HG02938 (cell line): ENCODE measurements around the gene HIVEP3.

Experiments used
- ATAC-seq: cut with Tn5 transposase; IDR thresholded peaks from one replicate; pipeline ENCODE4 v1.9.1; 2021; ENCODE audit warnings: mild to moderate bottlenecking, moderate library complexity; ENCODE audit not compliant: unreplicated experiment

HIVEP3 gene

DNA sequence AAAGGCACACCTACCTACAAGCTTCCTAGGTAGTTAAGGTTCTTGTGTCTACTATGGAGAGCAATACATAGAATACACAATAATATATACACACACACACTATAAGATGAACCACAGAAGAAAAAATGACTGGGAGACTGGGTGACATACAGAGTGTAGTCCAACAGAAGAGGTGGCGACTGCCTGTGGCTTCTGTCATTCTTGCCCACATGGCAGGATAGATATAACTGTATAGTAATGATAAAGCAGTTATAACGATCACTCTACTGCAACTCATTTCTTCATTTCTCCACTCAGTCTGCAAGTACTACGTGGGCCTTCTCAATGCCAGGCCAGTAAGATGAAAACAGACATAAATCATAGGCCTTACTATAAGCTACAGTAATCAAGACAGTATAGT lies 320.4 kb downstream of the HIVEP3 start:
- ATAC-seq = no peak

DNA sequence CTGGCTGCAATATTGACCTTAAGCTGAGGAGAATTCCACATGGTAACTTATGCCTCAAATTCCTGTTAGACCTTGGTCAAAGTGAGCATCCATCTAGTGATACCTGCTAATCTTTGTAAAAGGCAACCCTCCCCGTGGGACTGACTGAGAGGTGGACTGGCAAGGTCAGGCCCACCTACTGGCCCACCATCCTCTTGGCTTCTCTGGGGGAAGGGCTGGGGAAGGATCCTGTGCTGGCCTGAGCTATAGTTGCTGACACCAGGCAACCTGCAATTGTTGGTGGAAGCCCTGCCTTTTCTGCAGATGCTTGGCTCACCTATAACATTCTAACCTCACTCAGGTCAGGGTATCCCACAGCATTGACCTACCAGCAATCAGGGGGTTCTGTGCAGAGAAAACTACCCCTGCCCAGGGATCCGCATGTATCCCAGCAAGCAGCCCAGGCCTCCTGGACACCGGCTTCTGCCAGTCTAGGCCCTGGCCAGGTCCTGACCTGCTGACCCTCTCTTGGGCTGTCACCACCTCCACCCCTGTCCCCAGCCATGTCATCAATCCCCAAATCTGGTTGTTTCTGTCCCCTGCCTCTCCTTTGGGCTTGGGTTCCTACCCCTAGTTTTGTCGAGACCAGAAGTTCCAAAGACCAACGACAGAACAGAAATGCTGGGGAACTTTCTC lies 326.1 kb downstream of the HIVEP3 start:
- ATAC-seq = no peak

DNA sequence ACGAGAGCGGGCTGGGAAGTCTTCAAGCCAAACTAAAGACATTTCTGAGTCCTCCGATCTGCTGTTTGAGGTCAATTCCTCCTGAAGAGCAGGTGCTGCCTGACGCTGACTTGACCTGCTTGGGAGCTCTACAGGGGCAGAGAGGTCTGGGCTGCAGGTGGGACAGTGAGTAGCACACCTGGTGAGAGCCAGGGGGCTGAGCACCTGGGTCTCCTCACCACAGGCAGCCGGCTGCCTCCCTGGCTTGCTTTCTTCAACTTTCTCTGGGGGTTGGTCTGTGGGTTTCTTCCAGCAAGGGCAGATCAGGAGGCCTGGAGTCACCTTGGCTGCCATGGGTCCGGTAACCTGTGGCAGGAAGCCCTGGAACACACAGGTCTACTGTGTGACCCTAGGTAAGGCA lies 326.8 kb downstream of the HIVEP3 start:
- no peak for ATAC-seq

DNA sequence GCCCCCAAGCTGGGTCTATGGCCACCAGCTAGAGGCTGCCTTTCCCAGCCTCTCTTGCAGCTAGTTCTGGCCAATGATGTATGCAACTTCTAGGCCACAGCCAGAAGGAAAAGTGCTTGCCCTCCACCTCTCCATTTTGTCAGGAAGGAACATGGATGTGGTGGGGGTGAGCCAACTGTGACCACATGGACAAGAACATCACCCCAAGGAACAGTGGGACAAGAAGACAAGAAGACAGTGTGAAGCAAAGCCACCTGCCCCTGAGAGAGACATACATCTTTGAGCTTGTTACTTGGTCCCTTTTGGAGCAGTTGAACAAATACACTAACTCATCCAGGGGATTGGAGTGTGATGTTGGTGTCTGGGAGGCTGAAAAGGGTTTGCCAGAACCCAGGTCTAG lies 328.4 kb downstream of the HIVEP3 start:
- ATAC-seq = no peak

DNA sequence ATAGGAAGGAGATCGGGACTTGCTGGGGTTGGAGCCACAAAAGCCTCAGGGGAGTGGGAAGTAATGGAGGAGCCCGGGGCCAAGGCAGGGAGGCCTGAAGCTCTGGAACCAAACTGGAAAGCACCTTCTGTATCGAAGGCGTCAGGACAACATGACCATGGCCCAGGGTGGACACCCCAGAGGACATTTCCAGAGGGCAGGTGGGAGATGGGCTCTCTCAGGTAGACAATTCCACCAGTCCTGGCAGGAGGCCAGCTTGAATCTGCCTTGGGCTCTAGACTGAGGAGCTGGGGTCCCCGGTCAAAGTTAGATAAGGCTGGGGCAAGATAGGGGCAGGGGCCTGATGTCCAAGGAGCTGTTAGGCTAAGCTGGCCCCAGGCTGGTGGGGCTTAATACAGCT lies 329.3 kb downstream of the HIVEP3 start:
- no peak for ATAC-seq

DNA sequence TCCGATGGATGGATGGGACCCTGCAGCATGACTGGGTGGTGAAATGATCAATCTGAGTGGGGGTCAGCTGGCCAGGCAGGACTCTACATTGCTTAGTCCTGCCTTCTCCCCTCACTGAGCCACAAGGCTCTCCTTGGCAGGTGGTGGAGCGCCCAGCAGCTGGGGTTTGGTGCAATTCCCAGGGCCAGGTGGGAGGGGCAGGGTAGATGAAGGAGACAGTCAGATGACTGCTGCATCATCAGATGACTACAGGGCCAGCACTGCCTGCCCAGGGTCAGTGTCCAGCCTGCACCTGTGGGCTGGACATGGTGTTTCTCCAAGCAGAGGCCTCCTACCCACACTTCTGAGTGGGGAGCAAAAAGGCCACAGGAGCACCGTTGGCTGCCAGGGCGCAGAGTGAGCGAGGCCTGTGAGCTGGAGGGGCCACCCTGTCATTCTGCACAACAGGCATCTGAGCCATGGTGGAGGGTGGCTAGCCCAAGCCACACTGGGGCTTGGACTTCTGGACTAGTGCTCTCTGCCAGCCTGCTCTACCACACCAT lies 330.3 kb downstream of the HIVEP3 start:
- ATAC-seq = no peak

DNA sequence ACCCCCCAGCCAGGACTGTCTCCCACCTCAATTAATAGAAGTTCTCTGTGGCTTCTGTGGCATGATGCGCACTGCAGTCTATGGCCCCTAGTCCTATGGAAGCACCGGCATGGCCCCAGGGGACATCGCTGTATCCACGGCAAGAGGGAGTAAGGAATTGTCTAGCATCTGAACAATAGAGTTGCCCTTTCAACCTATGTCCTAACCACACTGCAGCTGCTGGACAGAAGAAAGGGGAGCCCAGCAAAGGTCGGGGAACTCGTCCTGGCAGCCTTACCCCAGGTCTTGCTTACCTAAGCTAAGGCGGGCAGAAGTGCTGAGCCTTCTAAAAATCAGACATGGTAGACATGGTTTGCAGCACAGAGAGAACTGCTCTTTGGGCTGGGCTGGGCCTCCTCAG lies 330.9 kb downstream of the HIVEP3 start:
- ATAC-seq = no peak

DNA sequence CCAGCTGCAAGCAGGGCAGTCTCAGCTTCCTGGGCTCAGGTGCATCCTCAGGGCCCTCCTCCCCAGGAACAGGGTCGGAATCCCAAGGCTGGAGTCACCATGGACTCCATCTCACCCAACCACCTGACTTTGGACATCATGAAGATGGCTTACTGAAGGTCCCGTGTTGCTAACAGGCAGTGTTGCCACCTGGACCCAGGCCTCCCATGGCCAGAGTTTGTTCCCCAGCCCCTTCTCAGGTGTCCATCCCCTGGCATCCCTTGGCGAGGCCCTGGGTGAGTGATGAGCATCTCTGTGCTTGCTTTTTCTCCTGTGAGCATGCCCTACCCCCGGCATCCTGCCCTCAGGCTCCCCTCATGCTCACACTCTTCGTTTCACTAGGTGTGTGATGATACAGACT lies 332.5 kb downstream of the HIVEP3 start:
- no peak for ATAC-seq

DNA sequence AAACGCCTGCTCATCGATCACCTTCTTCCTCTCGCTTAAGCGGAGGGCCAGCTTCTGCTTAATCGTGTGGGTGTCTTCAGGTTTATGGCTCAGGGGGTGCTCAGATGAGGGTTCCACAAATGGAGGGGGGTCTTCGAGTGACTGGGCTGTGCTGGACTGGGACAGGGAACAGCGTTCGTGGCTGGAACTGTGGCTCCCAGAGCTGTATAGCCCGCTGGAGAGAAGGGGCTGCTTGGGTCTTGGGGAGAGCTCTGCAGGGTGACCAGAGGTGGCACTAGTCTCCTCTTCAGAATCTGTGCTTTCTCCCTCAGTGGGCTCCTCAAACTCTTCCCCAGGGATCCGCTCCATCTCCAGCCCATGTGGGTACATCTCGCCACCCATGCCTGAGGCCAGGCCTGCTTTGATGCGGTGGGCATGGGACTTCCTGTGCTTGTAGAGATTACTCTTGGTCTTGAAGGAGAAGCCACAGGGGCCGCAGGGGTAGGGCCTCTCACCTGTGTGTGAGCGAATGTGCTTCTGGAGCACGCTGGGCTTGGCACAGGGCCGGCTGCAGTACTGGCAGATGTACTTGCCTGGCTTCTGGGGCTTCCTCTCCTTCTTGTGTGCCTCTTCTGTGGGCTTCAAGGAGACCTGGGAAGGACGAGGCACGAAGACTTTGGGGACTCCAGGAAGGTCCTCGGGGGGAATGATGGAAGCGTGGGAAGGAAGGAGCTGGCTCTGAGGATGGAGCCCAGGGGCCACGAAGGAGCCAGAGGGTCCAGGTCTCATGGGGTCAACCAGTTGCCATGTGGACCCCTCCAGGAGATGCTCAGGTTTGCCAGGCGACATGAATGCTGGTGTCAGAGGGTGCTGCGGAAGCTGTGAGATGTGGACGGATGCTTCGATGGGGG lies 334.8 kb downstream of the HIVEP3 start:
- ATAC-seq = no peak

DNA sequence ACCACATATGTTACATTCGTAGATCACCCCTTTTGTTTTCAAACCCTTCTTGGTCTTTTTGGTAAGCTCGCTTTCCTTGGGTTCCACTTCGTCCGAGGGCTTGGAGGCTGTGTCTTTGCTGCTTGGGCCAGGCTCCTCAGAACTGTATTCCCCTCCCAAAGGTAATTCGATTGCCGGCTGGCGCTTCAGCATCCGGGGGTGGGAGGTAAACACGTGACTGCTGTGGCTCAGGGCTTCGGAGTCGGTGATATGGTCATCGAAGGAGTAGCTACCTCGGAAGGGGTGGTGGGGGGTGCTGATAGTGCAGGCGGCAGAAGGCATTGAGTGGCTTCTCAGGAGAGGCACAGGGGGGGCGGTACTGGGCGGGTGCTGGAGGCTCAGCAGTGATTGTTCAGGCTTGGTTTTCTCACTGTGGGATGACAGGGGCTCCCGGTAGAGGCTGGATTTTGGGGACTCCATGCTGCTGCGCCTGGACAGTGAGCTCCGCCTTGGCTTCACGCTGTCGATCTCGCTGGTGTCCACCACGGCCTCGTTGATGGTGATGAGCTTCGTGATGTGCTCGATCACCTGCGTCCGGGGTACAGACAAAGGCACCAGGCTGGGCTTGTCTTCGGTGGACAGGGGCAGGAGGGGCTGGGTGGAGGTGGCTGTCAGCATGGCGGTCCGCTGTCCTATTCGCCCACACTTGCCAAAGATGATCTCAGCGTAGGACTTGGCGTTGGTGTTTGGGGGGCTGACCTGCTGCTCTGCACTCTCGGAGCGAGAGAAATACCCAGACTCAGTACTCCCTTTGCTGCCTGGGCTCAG lies 335.7 kb downstream of the HIVEP3 start:
- ATAC-seq = no peak

DNA sequence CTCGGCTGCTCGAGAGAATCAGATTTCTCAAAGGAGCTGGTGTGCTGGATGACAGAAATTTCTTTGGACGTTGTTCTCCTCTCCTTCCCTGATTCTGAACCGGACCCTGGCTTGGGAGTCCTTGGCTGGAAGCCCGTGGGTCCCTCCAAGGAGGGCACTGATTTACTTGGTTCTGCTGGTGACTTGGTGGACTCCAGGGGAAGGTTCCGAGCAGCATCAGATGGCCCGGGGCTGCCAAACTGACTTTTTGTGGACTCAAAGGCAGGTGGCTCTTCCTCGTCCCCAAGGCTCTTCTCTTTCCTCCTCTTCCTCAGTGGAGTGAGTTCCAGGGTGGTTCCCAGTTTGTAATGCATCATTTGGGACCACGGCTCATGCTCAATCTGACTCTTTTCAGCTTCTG lies 336.4 kb downstream of the HIVEP3 start:
- no peak for ATAC-seq

DNA sequence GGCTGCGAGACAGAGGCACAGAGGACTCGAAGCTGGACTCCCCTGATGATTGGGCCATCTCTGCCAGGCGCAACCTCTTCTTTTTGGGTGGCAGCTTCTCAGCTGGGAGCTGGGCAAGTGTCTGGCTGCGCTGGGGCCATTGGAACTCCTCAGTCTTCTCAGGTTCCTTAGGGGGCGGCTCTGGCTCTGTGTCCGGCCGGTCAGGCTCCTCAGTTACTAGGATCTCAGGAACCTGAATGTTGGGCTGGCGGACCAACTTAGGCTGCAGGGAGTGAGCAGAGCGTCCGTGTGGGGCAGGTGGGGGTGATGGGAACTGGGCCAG lies 336.8 kb downstream of the HIVEP3 start:
- ATAC-seq = no peak

DNA sequence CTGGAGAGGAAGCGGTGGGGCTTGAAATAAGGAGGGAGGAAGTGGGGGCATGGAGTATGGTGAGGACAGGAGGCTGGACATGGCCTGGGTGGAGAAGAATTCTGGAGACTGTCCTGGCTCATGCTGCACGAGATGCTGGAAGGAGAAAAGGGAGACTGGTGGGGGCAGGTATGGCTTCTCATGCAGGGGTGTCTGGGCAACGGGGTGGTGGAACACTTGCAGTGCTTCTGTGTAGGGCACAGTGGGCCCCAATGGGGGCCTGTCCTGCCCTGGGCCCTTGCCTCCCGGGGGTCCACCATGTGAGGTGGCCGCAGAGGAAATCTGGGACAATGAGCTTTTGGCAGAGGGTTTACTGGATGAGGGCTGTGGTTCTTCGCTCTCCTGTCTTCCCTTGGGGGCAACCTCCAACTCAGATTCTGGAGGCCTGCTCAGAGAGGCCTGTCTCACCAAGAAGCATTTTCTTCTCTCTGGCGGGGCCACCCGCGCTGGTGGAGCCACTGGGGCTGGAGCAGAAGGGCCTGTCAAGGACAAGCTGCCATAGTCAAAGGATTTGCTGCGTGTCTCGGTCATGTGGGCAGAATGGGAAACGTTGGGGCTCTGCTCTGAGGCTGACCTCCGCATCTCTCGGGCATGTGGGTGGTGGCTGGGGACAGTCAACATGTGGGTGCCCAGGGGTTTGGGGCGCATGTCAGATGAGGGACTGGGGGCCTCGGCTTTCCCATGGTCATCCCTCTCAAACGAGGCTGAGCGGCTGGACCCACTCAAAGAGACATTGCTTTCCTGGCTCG lies 337.3 kb downstream of the HIVEP3 start:
- no peak for ATAC-seq

DNA sequence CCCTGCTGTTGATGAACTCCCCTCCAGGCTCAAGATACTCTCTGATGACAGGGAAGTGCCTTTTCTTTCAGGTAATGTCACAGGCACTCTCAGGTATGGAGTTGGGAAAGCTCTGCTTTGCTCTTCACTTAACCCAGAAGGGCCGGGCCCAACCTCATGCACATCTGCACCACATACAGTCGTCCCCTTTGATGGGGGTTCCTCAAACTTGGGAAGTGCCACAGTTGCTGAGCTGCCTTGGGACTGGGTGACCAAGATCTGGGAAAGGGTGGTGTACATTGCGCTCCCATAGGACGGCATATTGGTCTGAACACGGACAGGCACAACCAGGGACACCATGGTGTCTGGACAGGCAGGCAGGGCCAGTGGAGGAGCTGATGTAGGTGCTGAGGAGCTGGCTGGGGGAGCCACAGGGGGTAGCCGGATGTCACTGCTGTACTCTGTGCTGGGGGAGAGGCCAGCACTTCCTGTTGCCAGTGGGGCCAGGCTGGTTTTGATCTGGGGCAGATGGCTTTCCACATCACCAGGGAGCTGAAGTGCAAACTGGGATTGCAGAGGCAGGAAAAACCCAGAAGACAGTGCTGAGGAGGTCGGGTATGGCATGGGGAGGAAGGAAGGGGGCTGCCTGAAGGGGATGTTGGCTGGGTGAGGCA lies 338.1 kb downstream of the HIVEP3 start:
- no peak for ATAC-seq

DNA sequence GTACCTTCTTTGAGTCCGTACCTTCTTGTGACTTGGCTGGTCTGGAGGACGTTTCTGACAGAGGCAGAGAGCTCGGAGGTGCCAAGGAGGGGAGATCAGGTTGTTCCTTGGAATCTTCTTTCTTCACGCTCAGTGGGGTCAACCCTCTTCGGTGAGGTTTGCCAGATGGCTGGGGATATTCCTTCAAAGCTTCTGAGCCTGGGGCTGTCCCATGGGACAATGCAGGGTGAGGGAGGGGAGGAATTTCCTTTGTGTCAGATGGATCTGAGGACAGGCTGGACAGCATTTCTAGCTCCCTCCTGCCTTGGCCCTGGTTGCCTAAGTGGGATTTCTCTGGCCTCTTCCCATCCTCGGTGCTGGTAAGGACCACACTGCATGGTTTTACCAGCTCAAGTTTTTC lies 338.7 kb downstream of the HIVEP3 start:
- no peak for ATAC-seq

DNA sequence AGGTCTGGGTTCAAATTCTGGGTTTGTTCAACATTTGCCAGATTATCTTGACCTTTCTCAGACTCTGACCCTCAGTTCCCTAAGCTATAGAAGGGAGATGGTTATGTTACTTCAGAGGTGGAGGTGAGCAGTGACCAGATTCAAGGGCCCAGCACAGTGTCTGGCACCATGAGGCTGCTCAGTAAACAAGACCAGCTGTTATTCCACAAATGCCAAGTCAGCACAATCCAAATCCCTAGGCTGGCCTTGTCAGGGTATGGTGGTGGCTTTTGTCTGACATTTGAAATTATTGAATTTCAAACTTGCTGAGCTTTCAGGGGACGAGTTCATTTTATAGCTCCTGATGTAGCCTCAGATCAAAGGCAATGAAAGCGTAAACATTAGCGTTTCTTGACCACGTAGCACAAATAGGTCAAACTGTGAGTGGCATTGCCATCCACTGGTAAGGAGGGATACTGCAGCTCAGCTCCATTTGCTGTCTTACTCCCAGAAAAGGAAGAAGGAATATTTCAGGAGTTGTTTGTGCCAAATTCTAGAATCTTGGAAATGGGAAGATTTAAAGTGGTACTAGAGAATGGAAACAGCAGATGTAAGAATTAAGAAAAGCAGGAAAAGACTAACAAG lies 339.9 kb downstream of the HIVEP3 start:
- ATAC-seq = no peak

DNA sequence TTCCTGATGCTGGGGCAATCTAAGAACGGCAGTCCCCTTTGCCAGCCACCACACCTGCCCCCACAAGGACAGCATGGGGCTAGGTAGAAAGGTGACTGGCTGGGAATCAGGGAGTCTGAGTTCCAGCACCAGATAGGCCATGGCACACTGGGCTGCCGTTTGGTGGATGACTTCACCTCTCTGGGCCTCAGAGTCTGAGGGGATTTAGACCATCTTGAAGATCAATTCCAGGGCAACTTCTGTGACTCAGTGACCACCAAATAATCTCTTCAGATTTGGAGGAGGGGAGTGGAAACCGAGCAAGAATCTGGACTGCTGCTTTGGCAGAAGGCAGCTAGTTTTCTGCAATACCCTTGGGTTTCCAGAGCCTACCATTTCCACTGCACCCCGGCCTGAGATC lies 342.1 kb downstream of the HIVEP3 start:
- ATAC-seq = no peak

DNA sequence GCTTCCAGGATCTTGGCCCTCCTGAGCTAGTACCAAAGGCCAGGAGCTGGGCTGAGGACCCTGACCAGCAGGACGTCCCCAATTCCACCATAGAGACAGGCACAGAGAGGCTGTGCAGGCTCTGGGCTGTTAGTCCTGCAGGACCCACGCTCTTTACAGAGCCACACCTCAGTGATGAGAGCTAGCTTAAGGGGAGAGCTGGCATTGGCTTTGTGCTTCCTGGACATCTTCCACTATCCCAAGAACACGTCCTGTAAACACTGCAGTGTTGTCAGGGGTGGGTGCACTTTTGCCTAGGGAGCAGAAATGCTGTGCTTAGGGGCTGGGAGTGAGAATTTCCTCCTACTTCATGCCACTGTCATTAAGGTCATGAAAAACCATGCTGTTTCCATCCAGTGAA lies 342.5 kb downstream of the HIVEP3 start:
- ATAC-seq = no peak

DNA sequence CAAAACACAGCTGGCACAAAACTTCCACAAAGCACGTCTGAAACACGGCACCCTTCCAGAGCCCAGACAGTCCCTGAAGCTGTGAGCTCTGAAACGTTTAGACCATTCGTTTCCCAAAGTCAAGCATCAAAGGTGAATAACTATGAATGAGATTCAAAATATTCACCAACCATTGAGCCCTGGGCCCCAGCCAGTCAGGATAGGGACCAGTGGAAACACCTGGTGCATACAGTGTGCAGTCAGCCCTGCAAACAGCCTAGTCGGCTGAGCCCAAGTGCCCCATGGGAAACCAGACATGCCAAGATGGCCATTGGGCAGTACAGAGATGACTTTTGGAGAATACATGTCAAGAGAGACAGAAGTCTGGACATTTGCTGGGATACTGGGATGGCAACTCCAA lies 343.9 kb downstream of the HIVEP3 start:
- no peak for ATAC-seq
